Trophoblast cell (in vitro differentiated cells and primary cell): Measurements from ENCODE around the gene CLTC.
A peak's percentile ranks its signal among the peaks of the same experiment; 100 is the strongest.

ENCODE experiments used
- DNase-seq, 2 donors: peaks; one replicate each; pipeline ENCODE4 v3.0.0-alpha.2; 2016
- H2AFZ ChIP-seq: 2 replicates; pipeline ENCODE4 v1.6.1; 2013; ENCODE audit warnings: low read length, moderate library complexity, mild to moderate bottlenecking; ENCODE audit not compliant: insufficient read depth, poor library complexity
- H2AK5ac ChIP-seq: 2 replicates; pipeline ENCODE4 v1.6.1; 2013; ENCODE audit warnings: mild to moderate bottlenecking, low read length
- H2BK120ac ChIP-seq: 2 replicates; pipeline ENCODE4 v1.6.1; 2013; ENCODE audit warnings: low read length, mild to moderate bottlenecking, moderate library complexity; ENCODE audit not compliant: insufficient read depth, poor library complexity
- H2BK12ac ChIP-seq: 2 replicates; pipeline ENCODE4 v1.6.1; 2013; ENCODE audit warnings: mild to moderate bottlenecking, low read length, moderate library complexity
- H2BK5ac ChIP-seq: 2 replicates; pipeline ENCODE4 v1.6.1; 2013; ENCODE audit warnings: low read length, low read depth, moderate library complexity, mild to moderate bottlenecking; ENCODE audit not compliant: poor library complexity
- H3K14ac ChIP-seq: 2 replicates; pipeline ENCODE4 v1.6.1; 2013; ENCODE audit warnings: mild to moderate bottlenecking, low read length
- H3K18ac ChIP-seq: 2 replicates; pipeline ENCODE4 v1.6.1; 2013; ENCODE audit warnings: mild to moderate bottlenecking, low read length
- H3K23ac ChIP-seq: 2 replicates; pipeline ENCODE4 v1.6.1; 2013; ENCODE audit warnings: low read length
- H3K27ac ChIP-seq: 2 replicates; pipeline ENCODE4 v1.5.1; 2013; ENCODE audit warnings: low read depth, mild to moderate bottlenecking, inconsistent platforms, low read length, moderate library complexity
- H3K27me3 ChIP-seq: 2 replicates; pipeline ENCODE4 v1.6.1; 2013; ENCODE audit warnings: inconsistent platforms, mild to moderate bottlenecking, low read length, moderate library complexity; ENCODE audit not compliant: insufficient read depth
- H3K36me3 ChIP-seq, 2 experiments: 1 replicate in 1 of 2; 2 replicates in 1 of 2; pipeline ENCODE4 v1.6.1; 2013; ENCODE audit warnings: low read length in 2 of 2, mild to moderate bottlenecking in 2 of 2, moderate library complexity in 1 of 2; ENCODE audit not compliant: insufficient read depth in 2 of 2, control insufficient read depth in 1 of 2
- H3K4ac ChIP-seq: 2 replicates; pipeline ENCODE4 v1.6.1; 2013; ENCODE audit warnings: low read depth, mild to moderate bottlenecking, low read length, moderate library complexity
- H3K4me1 ChIP-seq, 2 experiments: 1 replicate in 1 of 2; 2 replicates in 1 of 2; pipeline ENCODE4 v1.6.1; 2013; ENCODE audit warnings: low read length in 2 of 2, mild to moderate bottlenecking in 2 of 2, moderate library complexity in 1 of 2; ENCODE audit not compliant: insufficient read depth in 2 of 2, control insufficient read depth in 1 of 2
- H3K4me2 ChIP-seq: 2 replicates; pipeline ENCODE4 v1.6.1; 2013; ENCODE audit warnings: inconsistent platforms, mild to moderate bottlenecking, low read length, moderate library complexity
- H3K4me3 ChIP-seq: 2 replicates; pipeline ENCODE4 v1.5.1; 2013; ENCODE audit warnings: mild to moderate bottlenecking, low read depth, low read length, inconsistent platforms
- H3K79me1 ChIP-seq: one replicate; pipeline ENCODE4 v1.6.1; 2013; ENCODE audit warnings: low read length
- H3K79me2 ChIP-seq: 2 replicates; pipeline ENCODE4 v1.6.1; 2013; ENCODE audit warnings: low read length, mild to moderate bottlenecking; ENCODE audit not compliant: control insufficient read depth, insufficient read depth, poor library complexity
- H3K9ac ChIP-seq: 2 replicates; pipeline ENCODE4 v1.6.1; 2013; ENCODE audit warnings: mild to moderate bottlenecking, low read length
- H3K9me3 ChIP-seq: 2 replicates; pipeline ENCODE4 v1.6.1; 2013; ENCODE audit warnings: low read depth, mild to moderate bottlenecking, control low read depth, inconsistent platforms, low read length; ENCODE audit not compliant: insufficient read depth
- H4K12ac ChIP-seq: 2 replicates; pipeline ENCODE4 v1.6.1; 2013; ENCODE audit warnings: low read depth, mild to moderate bottlenecking, low read length, moderate library complexity
- H4K8ac ChIP-seq: 2 replicates; pipeline ENCODE4 v1.6.1; 2013; ENCODE audit warnings: low read depth, mild to moderate bottlenecking, low read length, moderate library complexity
- H4K91ac ChIP-seq: one replicate; pipeline ENCODE4 v1.6.1; 2013; ENCODE audit warnings: low read depth, mild to moderate bottlenecking, low read length, moderate library complexity
- WGBS: extraction: QIAGEN DNeasy Blood & Tissue Kit; methylation state at CpG from one replicate; pipeline ENCODE4 v1.1.7; 2013; ENCODE audit warnings: missing lambda C conversion rate; ENCODE audit not compliant: insufficient read length, insufficient coverage; ENCODE audit errors: extremely low coverage; 5-methylcytosine and 5-hydroxymethylcytosine counted together

The CLTC gene

DNA sequence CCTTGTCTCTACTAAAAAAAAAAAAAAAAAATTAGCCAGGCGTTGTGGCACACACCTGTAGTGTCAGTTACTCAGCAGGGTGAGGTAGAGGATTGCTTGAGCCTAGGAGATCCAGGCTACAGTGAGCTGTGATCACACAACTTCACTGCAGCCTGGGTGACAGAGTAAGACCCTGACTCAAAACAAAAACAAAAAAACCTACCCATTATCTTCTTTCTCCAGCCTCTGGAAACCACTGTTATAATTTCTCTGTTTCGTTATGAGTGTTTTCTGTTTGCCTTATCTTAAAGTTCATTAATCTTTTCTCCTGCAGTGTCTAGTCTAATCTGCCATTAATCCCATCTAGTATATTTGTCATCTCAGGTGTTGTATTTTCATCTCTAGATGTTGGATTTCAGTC lies 18.6 kb upstream of the CLTC start:
- Histone ChIP-seq H3K4me3 (no peak overlapping the region), H4K8ac (no peak overlapping the region), H3K27me3 (no peaks in the 10 kb centered on the region), H3K36me3 (peaks cover 1 to 7% of the 10 kb centered on the region in 2 experiments), H2BK12ac (no peak overlapping the region), H3K27ac (no peak overlapping the region), H3K14ac (no peak overlapping the region), H2AK5ac (no peak overlapping the region), H2BK5ac (no peak overlapping the region), H4K91ac (no peak overlapping the region), H2BK120ac (no peak overlapping the region), H2AFZ (no peak overlapping the region), H3K79me1 (no peaks in the 10 kb centered on the region), H3K18ac (no peak overlapping the region), H3K79me2 (no peaks in the 10 kb centered on the region), H3K9ac (no peak overlapping the region), H3K23ac (no peak overlapping the region), H3K4me2 (no peak overlapping the region), H3K4me1 (no peaks in the 10 kb centered on the region), H4K12ac (no peak overlapping the region), H3K4ac (no peak overlapping the region), H3K9me3 (no peaks in the 10 kb centered on the region)
- no CpG with 5 or more reads among the region's 2 CpGs for WGBS
- DNase-seq = no peak

- Histone ChIP-seq H3K23ac (no peak overlapping the region), H3K4ac (no peak overlapping the region), H4K91ac (no peak overlapping the region), H3K9ac (no peak overlapping the region), H2AFZ (no peak overlapping the region), H2AK5ac (no peak overlapping the region), H3K36me3 (peaks cover 0 to 13% of the 10 kb centered on the region in 2 experiments), H3K4me2 (no peak overlapping the region), H3K4me3 (no peak overlapping the region), H3K79me1 (no peaks in the 10 kb centered on the region), H3K18ac (no peak overlapping the region), H2BK5ac (no peak overlapping the region), H3K79me2 (no peaks in the 10 kb centered on the region), H4K12ac (no peak overlapping the region), H3K4me1 (no peaks in the 10 kb centered on the region), H3K14ac (no peak overlapping the region), H2BK120ac (no peak overlapping the region), H3K27me3 (no peaks in the 10 kb centered on the region), H4K8ac (no peak overlapping the region), H3K27ac (no peak overlapping the region), H2BK12ac (no peak overlapping the region), H3K9me3 (no peaks in the 10 kb centered on the region)
- WGBS = no CpG with 5 or more reads among the region's 3 CpGs
- DNase-seq = no peak
These were observed 12.6 kb upstream of the CLTC start for GRCh38 chr17:59607061-59607460.

DNA sequence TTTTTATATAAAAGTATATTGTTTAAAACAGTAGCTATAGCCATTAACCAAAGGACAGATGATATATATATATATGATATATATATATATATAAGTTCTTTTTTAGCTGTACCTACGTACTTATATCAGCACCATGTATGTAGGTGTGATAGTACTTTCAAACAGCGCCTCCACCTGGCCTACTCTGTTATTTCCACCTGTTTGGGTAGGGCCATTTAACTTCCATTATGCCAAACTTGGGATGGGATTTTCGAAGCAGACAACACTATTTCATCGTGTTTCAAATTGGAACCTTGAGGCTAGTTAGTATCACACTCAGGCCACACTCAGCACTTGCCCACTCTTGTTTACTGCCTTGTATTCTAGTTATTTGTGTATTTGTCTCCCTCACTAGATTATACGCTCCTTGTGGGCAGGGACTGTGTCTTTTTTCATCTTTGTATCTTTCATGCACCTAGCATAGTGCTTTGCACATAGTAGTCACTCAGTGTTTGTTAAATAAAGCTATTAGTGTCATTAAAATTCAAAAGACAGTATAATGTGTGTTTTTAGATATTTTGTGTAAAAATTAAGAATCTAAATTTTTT lies 11.8 kb upstream of the CLTC start:
- H2AK5ac ChIP-seq = no peak overlapping the region
- no peaks in the 10 kb centered on the region for H3K79me2 ChIP-seq
- peaks cover 0 to 9% of the 10 kb centered on the region in 2 experiments for H3K36me3 ChIP-seq
- no peak overlapping the region for H3K14ac ChIP-seq
- no peaks in the 10 kb centered on the region for H3K9me3 ChIP-seq
- no peak overlapping the region for H2BK12ac ChIP-seq
- H3K4me1 ChIP-seq = no peaks in the 10 kb centered on the region
- peak; percentile 22 to 46 for DNase-seq
- no peak overlapping the region for H3K4me3 ChIP-seq
- H3K23ac ChIP-seq = no peak overlapping the region
- H3K4me2 ChIP-seq = no peak overlapping the region
- no peak overlapping the region for H3K4ac ChIP-seq
- no peak overlapping the region for H2AFZ ChIP-seq
- H4K91ac ChIP-seq = no peak overlapping the region
- H4K12ac ChIP-seq = no peak overlapping the region
- no peak overlapping the region for H3K27ac ChIP-seq
- H3K18ac ChIP-seq = no peak overlapping the region
- no peak overlapping the region for H2BK5ac ChIP-seq
- no peaks in the 10 kb centered on the region for H3K27me3 ChIP-seq
- no peak overlapping the region for H3K9ac ChIP-seq
- WGBS = no CpG with 5 or more reads among the region's 5 CpGs
- H4K8ac ChIP-seq = no peak overlapping the region
- no peak overlapping the region for H2BK120ac ChIP-seq
- H3K79me1 ChIP-seq = no peaks in the 10 kb centered on the region

GRCh38 chr17:59611503-59611902 lies 8.2 kb upstream of the CLTC start:
- Histone ChIP-seq H3K4me2 (no peak overlapping the region), H4K12ac (no peak overlapping the region), H2BK12ac (no peak overlapping the region), H3K79me1 (peaks cover 2% of the 10 kb centered on the region), H3K9ac (no peak overlapping the region), H3K36me3 (peaks cover 0 to 6% of the 10 kb centered on the region in 2 experiments), H3K79me2 (no peaks in the 10 kb centered on the region), H3K14ac (no peak overlapping the region), H2AK5ac (no peak overlapping the region), H4K91ac (no peak overlapping the region), H3K4me3 (no peak overlapping the region), H3K23ac (no peak overlapping the region), H3K9me3 (no peaks in the 10 kb centered on the region), H3K27me3 (no peaks in the 10 kb centered on the region), H2AFZ (no peak overlapping the region), H3K4ac (no peak overlapping the region), H2BK120ac (no peak overlapping the region), H3K27ac (no peak overlapping the region), H3K4me1 (no peaks in the 10 kb centered on the region), H4K8ac (no peak overlapping the region), H3K18ac (no peak overlapping the region), H2BK5ac (no peak overlapping the region)
- DNase-seq = no peak
